ENCODE data around the gene SERPINA1. TPM values are rescaled to one million over a fixed set of nuclear protein-coding genes. Genes with fewer than 3 reads are reported as not detected.
"Not testable (repeated sequence)": the region's sequence is repeated elsewhere in the genome, so short reads cannot be mapped to it uniquely, and the experiment has no call there.

The SERPINA1 gene
- total RNA-seq = 1.6 TPM

DNA sequence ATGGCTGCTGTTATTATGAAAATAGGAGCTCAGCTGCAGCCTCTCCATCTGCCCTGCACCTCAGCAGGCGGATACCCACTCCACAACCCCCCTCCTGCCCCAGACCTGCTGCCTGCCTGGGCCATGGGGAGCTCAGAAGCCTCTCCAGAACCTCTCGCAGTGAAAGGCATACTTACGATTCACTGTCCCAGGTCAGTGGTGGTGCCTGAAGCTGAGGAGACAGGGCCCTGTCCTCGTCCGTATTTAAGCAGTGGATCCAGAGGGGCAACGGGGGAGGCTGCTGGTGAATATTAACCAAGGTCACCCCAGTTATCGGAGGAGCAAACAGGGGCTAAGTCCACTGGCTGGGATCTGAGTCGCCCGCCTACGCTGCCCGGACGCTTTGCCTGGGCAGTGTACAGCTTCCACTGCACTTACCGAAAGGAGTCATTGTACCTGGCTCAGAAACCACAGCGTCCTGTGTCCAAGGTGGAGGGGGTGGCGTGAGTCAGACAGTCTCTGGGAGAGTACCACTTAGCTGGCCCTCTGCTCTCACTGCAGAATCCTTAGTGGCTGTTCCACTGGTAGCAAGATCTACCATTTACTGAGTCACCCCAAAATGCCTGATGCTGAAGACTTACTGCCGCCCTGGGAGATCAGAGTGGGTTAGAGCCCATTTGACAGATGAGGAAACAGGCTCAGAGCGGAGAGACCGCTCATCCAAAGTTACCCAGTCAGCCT is at the start of gene SERPINA1:
Gene SERPINA1 (minus strand): TSS at position 219 of the 720 bp plus-strand sequence. CDS start 5,365 bp downstream, outside the sequence.
- FAIRE-seq (no peak), DNase-seq (ENCODE audit: low spot score in 2 of 2) (no peak)

DNA sequence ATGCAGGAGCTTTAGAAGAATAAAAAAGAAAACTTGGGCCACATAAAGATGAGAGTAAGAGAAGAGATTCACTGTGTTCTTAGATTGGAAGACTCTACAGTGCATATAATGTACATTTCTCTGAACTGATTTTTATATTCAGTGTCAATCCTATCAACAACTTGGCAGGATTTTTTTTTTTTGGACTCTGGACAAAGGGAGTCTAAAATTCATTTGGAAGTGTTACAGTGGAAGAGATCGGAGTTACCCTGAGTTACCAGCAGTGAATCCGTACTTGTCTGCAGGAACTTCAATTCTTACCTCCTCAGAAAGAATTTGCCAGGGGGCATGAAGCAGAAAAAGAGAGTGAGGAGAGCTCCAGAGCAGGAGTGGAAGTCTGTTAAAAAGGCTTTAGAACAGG is 40.2 kb upstream of the SERPINA1 start:
- no peak for FAIRE-seq

DNA sequence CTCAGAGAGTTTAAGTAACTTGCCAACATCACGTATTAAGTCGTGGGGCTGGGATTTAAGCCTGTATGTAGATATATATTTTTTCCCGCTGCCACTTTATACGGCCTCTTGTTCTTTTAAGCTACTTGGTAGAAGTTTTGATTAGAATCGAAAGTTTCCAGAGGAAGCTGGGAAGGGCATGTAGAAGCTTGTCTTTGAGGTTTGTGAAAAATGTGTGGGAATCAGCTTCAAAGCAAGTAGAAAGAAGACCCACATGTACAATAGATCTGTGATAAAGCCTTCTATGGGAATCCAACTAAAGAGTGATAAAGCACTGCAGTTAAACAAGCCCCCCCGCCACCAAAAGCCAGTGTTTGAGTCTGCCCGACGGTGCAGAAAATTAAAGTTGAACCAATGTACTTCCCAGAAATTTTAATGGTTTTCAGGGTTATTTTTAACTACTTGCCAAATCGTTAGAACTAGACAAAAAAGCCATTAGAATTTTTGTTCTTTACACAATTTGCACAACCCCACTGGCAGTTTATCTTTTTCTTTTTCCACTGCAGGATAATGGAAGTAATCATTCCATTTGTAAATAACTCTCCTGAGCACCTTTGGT is 38.7 kb upstream of the SERPINA1 start:
- FAIRE-seq (no peak), DNase-seq (ENCODE audit: low spot score in 2 of 2) (no peak)

More for the DNA sequence above, 40.2 kb upstream of the SERPINA1 start:
- no peak for DNase-seq (ENCODE audit: low spot score in 2 of 2)

DNA sequence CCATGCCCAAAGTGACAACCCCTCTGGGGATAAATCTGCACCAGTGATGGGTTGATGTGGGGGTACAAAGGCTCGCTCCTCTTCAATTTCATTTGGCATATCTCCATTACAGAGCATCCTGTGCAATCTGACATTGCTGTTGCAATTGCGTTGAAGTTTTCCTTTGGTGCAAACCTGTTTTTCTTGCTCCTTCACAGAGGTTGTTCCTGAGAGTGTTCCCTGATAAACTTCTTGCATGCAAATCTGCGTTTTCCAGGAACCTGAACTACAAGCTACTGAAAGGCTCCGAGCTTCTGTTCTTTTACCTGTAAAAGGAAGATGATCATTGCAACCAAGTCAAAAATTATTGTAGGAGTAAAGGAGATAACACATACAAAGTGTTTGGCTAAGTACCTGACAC is 38.1 kb upstream of the SERPINA1 start:
- no peak for FAIRE-seq
- no peak for DNase-seq (ENCODE audit: low spot score in 2 of 2)

DNA sequence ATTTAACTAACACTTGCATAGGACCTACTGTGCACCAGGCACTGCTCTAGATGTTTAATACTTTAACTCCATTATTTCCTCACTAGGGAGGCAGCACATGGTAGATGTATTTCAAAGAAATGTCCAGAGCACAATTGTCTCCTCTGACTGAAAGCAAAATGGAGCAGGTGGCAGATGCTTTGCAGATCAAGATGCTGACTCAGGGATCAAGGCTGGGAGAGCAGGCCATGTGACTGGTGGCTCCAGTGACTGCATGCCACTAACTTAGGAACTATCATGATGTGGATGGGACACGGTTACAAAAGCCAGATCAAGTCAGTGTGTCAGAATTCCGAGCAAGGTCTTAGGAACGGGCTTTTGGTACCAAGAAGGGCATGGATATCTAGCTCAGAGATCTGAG is 36.0 kb upstream of the SERPINA1 start:
- FAIRE-seq (no peak), DNase-seq (ENCODE audit: low spot score in 2 of 2) (no peak)

DNA sequence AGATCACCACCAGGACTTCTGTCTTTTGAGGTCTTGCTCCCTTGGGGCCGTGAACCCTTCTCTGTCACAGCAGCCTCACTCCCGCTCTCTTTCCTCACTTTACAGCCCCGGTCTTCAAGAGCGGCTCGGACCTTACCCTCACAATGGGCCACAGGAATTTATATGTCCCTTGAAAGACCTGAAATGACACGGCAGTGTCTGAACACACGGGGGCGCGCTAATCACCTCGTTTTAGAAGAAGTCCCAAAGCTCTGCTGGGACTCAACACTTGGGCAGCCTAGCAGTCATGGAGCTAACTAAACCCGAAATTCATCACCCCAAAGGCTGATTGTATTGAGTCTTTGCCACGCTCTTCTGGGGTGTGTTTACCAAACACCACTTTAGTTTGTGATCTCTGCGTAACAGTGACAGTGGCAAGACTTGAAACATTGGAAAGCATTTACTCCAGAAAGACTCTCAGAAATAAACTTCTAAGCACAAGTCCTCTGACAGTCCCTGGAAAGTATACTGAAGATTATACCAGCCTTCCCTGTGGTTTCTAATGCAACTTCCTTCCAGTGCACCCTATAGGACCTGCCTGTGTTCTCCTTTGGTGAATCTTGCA is 35.2 kb upstream of the SERPINA1 start:
- no peak for FAIRE-seq

DNA sequence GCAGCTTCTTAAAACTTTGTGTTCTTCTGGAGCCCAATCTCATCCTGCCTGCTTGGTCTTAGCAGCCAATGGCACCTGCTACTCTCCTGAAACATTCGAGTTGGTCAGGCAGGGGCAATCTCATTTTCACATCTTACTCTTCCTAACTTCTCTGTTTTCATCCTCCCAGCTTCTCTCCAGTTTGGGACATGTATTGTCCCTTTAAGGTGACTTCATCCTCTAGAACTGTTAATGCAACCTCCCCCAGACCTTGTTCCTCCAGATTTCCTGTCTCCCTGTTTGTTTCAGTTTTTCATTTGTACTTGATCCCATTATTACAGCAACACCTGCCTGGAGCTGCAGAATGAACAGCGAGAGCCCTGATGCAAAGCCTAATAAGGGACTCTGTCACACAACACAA is 32.9 kb upstream of the SERPINA1 start:
- no peak for FAIRE-seq

More for the DNA sequence above, 35.2 kb upstream of the SERPINA1 start:
- DNase-seq (ENCODE audit: low spot score in 2 of 2) = peak in 1 of 2 donors; percentile 35

DNA sequence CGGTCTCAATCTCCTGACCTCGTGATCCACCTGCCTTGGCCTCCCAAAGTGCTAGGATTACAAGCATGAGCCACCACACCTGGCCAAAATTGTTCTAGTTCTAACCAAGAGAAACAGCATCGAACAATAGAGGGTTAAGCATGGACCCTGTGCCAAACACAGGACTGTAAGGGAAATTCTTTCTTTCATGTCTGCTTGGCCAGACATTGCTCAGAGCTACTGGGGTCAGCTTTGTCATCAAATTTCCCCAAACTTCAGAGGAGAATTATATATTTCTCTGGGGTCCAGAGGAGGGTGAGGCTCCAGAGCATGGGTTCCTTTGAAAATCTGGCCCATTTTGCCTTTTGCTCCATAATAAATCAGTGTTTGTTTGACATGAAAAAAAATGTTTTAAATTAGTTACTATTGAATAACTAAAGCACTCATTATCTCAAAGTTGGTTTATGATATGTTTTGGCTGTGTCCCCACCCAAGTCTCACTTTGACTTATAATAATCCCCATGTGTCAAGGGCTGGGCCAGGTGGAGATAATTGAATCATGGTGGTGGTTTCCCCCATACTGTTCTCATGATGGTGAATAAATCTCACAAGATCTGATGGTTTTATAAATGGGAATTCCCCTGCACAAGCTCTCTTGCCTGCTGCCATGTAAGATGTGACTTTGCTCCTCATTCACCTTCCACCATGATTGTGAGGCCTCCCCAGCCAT is 29.2 kb upstream of the SERPINA1 start:
- not testable (repeated sequence) for DNase-seq (ENCODE audit: low spot score in 2 of 2); FAIRE-seq

More for the DNA sequence above, 32.9 kb upstream of the SERPINA1 start:
- no peak for DNase-seq (ENCODE audit: low spot score in 2 of 2)

DNA sequence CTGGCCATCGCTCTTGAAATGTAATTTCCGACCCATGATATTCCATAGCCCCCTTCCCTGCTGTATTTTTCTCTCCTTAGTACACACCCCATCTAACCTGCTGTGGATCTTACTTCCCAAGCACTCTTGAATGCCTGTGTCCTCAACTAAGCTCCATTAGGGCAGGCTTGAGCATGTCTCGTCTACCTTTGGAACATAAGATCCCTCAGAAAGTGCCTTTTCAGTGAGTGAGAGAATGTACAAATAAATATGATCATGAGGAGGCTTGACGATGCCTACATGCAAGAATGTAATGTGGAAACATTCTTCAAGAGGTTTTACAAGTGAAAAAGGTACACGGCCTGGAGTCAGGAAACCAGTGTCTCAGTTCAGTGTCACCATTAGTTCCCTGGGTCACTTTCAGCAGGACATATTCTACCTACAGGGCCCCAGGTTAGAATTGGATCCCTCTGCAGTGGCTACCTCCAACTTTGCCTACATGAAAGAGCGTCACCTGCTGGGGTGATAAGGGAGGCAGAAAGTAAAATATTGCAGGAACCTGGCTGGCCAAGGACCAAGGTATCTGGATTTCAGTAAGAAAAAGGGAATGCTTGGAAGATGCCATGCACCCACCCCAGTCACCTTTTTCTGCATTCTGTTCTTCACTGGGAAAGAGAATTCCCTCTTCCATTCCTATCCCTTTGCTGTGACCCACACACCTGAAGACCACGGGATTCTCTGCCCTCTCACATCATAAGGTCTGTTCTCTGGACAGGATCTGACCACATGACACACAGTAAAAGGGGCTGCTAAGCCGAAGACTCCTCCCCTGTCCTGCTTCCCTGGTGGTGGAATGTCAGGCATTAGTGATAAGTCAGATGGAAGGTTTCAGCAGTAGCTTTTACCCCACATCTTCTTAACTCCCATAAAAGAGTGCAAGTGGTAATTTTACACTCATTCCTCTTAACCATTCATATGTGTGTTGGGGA is 24.6 kb upstream of the SERPINA1 start:
- FAIRE-seq (no peak), DNase-seq (ENCODE audit: low spot score in 2 of 2) (no peak)

DNA sequence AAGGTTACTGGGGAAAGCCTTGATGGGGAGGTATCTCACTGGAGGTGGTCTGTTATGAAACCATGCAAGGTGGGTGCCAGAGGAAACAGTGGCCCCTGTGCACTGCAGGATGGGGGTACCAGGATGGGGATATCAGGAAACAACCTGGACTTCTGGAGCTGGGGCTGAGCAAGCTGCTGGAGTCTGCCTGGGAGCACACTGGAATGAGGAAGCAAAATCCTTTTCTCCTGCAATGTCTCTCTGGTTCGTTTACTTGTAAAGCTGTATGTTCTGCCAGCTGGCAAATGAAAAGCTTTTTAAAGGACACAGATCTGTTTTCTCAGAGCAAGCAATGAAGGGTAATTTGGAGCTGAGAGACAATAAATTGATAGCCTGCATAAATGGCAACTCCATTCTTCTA is 23.2 kb upstream of the SERPINA1 start:
- DNase-seq (ENCODE audit: low spot score in 2 of 2) (no peak), FAIRE-seq (no peak)

DNA sequence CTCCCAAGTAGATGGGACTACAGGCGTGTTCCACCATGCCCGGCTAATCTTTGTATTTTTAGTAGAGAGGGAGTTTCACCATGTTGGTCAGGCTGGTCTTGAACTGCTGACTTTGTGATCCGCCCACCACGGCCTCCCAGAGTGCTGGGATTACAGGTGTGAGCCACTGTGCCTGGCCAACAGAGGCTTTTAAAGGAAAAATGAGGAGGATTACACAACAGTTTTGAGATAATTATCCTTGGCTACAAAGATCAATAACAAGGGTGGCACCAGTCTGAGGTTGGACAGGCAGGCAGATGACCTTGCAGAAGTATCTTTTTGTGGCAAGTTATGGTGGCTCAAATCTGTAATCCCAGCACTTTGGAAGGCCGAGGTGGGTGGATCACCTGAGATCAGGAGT is 21.0 kb upstream of the SERPINA1 start:
- not testable (repeated sequence) for DNase-seq (ENCODE audit: low spot score in 2 of 2); FAIRE-seq

DNA sequence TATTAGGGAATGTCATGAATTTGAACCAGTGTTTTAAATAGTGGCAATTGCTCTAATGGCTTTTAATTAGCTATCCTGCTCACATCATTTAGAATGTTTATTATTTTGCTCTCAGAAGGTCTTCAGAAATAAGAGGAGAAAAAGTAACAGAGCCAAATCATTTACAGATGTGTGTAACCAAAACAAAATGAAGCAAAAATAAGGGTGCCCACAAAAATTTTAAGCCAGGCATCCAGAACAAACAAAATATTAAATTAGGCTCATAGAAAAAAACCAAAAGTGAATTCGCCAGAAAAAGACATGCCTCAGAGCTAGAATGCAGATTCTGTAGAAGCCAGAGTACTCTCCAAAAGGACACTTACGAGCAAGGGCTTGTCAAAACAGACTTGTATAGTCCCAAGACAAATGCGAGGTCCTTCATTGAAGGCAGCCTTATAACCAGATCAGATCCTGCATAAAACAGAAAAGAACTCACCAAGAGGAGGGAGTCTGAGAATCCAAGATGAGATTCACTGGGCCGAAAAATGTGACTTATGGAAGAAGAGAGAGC is 20.2 kb upstream of the SERPINA1 start:
- FAIRE-seq = no peak
- no peak for DNase-seq (ENCODE audit: low spot score in 2 of 2)

DNA sequence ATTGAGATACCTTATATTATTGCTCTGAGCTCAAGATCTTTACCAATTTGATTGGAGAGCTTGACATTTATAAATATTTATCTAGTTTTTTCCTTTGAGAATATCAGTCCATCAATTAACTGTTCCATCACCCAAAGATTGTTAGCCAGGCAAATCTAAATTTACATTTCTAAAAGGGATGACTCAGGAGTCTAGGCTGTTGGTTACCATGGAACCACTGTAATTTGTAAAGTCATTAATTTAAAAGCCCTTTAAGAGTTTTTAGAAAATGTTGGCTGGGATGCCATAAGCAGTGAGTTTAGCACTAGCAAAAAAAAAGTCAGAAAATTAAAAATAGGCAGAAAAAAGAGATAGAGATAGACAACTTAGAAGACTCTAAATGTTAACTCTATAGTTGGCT is 19.5 kb upstream of the SERPINA1 start:
- DNase-seq (ENCODE audit: low spot score in 2 of 2) = no peak
- no peak for FAIRE-seq

DNA sequence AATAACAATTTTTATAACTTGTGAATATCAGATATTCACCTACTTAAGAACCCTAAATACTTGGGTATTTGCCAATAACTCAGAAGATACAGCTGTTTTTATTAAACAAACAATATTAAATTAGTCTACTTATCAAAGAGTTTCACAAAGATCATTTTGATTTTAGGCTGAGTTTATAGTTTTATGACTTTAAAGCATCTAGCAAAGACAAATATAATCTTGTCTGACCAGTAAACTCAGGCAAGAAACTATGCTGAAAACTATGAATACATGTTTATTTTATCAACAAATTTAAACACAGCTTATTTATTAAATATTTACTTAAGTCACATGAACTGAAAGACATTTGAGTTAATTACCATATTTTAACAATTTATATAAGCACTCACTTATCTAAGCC is 18.5 kb upstream of the SERPINA1 start:
- DNase-seq (ENCODE audit: low spot score in 2 of 2) (no peak), FAIRE-seq (no peak)

DNA sequence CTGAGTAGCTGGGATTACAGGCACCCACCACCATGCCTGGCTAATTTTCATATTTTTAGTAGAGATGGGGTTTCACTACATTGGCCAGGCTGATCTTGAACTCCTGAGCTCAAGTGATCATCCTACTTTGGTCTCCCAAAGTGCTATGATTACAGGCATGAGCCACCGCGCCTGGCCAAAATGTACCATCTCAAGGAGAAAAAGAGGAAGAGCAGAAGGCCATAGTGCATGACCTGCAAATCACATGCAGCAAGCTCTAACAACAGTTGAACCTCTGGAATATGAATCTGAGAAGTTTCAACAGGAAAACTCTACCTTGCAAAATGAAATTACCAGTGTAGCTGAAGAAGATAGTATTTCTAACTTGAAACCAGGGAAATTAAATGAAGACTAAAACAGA is 17.1 kb upstream of the SERPINA1 start:
- no peak for FAIRE-seq
- DNase-seq (ENCODE audit: low spot score in 2 of 2) = no peak

DNA sequence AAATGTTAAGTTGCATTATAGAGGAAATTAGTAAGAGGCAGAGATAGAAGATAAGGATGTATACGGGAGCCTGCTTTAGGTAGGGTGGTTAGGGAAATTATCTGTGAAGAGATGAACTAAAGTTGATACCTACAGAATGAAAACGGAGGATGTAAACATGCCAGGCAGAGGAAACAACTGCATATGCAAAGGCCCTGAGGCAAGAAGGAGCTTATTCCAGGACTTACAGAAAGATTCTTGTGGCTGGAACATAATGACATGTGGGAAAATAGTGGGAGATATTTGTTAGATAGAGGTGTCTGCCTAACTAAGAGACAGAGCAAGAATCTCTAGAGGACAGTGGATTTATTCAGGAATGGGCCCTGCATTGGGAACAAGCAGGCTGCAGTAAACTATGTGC is 16.2 kb upstream of the SERPINA1 start:
- DNase-seq (ENCODE audit: low spot score in 2 of 2) (no peak), FAIRE-seq (no peak)

DNA sequence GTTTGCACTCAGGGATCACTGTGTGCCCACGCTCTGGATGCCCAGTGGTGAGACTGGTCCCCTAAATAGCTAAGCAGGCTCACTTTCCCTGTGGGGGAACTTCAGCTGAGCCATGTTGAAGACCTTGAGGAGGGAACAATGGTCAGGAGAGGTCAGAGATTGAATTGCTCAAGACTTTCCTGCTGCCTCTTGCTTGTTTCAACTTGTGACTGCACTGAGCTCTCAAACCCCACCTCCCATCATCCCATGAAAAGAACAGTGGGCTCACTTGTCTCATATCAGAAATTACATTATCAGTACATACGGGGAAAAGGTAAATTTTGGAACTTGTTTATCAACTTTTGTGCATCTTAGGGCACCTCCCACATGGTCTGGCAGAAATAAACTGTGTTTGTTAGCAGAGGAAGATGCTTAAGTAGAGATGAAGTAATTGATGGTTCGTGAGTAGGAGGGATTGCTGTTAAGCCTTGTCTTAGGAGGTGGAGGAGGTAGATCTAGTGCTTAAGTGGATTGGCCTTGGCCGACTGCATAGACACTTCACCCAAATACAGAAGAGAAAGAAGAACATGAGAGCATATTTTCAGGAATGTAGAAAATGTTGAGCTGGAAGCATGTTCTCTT is 15.0 kb upstream of the SERPINA1 start:
- DNase-seq (ENCODE audit: low spot score in 2 of 2) (no peak), FAIRE-seq (no peak)

DNA sequence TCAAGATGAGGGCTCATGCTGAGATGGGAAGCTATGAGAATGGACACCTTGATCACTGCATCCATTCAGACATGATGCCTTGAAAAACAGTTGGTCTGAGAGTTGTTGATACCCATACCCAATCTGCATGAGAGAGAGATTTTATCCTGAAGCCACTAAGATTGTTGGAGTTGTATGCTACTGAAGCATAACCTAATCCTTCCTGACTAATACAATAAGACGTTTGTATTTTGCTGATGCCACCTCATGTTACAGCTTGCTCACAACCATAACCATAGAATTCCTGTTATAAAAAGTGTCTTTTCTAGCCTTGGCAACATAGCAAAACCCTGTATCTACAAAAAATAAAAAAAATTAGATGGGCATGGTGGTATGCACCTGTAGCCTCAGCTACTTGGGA is 12.7 kb upstream of the SERPINA1 start:
- FAIRE-seq (no peak), DNase-seq (ENCODE audit: low spot score in 2 of 2) (no peak)

DNA sequence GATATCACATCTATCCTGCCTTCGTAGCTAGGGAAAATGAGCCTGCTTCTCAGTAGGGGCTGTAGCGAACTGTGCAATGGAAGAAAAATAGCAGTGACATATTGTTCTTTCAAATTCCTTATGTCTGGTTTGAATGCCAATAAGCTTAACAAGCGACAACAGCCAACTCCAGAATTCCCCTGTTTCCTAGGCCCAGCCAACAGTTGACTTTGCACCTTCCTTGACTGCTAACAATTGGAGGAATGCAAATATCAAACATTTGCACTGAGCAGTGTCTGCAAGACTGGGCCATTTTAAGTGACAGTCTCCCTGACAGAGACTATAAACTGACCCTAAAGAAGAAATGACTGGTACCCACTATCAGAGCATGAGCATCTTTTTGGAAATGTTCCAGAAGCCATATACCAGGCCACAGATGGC is 12.0 kb upstream of the SERPINA1 start:
- no peak for FAIRE-seq
- no peak for DNase-seq (ENCODE audit: low spot score in 2 of 2)

All from frontal cortex (tissue), 4 donors.